GM19395 (cell line): ENCODE measurements around the gene SLC28A1.

Experiments used
- ATAC-seq: cut with Tn5 transposase; IDR thresholded peaks from one replicate; pipeline ENCODE4 v1.9.1; 2021; ENCODE audit warnings: mild to moderate bottlenecking, moderate library complexity; ENCODE audit not compliant: unreplicated experiment

Gene SLC28A1

GRCh38 chr15:84934942-84935729, 50.7 kb downstream of the SLC28A1 start:
- no peak for ATAC-seq

DNA sequence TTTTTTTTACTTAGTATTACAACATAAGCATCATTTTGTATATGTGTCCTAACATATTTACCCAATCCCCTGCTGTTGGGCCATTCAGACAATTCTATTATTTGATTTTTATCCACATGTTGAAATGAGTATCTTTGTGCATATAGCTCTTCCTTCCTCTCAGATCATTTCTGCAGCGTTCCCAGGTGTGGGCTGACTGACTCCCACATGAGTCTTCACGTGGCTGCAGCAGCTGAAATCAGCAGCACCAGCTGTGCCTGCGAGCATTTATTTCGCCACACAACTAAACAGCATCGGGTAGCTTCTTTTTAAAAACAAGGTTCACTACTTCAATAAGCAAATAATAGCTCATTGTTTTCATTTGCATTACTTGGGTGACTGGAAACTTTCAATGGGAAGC, 52.7 kb downstream of the SLC28A1 start:
- no peak for ATAC-seq

DNA sequence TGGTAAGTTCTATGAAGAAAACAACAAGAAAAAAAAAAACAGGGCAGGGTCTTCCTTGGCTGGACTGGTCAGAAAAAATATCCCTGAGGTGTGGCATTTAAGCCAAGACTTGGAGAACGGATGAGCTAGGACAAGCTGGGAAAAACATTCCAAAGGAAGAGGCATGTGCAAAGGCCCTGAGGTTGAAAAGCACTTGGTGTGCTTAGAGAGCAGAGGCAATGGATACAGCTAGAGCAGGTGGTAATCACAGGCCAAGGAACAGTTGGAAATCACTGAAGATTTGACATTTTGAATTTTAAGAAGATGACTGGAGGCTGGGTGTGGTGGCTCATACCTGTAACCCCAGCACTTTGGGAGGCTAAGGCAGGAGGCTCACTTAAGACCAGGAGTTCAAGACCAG, 54.3 kb downstream of the SLC28A1 start:
- ATAC-seq: no peak

DNA sequence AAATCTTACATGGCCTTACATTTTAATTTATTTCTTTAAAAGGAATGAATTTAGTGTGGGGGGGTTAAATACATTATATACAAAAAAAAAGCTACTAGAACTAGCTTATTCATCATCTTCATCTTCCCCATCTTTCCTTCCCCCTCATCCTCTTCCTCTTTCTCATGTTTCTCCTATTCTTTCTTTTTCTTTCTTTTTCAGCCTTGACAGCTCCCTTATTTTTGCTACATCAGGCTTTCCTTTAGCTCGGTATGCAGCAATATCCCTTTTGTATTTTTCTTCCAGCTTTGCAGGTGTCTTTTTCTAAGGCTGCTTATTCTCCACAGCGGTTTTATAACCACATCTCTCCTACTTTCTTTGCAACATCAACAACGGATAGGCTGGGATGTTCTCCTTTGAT, 55.9 kb downstream of the SLC28A1 start:
- no peak for ATAC-seq

GRCh38 chr15:84942456-84942855, 58.0 kb downstream of the SLC28A1 start:
- ATAC-seq: no peak

DNA sequence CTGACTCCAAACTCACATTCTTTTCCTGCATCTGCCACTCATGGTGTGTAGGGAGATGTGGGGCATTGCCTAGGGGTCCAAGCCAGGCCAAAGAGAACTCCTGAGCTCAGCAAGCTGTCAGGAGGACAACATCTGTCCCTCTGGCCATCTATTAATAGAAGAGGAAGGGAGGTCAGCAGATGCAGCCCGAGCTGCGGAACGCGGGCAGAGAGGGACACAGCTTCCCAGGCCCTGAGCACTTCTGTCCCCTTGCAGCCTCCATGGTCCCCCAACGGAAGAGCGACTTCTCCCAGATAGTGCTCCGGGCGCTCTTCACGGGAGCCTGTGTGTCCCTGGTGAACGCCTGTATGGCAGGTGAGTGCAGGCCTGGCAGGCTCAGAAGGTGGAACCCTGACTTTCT, 59.8 kb downstream of the SLC28A1 start:
- ATAC-seq: no peak

DNA sequence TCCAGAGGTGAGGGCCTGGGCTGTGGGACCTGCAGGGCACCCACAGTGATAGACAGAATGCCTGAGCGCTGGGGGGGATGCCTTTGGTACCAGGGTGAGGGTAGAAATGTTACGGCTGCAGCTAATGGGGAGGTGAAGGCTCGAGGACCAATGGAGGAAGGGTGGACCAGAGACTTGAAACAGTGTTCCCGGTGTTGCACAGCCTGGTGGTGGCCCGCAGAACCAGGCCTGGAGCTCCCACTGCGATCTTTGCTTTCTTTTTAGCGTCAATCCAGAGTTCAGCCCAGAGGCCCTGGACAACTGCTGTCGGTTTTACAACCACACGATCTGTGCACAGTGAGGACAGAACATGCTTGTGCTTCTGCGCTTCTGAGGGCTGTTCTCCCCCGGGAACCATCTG, 60.4 kb downstream of the SLC28A1 start:
- no peak for ATAC-seq

- ATAC-seq: no peak
Observed at GRCh38 chr15:84946772-84947489, 62.5 kb downstream of the SLC28A1 start.

GRCh38 chr15:84947947-84948830, 63.7 kb downstream of the SLC28A1 start:
- no peak for ATAC-seq

DNA sequence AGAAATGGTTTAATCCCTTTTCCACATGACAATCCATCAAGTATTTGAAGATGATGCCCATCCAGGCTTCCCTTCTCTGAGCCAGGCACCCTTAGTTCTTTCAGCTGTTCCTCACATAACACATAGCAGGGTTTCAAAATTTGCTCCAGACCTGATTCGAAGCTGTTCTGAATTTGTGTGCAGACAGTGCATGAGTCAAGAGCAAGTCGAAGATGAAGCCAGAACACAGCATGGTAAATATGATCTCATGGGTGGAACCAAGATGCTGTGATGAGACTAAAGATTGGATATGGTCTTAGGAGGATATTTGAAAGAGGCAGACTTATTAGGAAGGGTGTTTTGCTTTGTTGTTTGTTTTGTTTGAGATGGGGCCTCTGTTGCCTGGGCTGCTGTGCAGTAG, 64.6 kb downstream of the SLC28A1 start:
- ATAC-seq: no peak

- ATAC-seq: no peak
Observed at GRCh38 chr15:84949845-84950569, 65.5 kb downstream of the SLC28A1 start.

DNA sequence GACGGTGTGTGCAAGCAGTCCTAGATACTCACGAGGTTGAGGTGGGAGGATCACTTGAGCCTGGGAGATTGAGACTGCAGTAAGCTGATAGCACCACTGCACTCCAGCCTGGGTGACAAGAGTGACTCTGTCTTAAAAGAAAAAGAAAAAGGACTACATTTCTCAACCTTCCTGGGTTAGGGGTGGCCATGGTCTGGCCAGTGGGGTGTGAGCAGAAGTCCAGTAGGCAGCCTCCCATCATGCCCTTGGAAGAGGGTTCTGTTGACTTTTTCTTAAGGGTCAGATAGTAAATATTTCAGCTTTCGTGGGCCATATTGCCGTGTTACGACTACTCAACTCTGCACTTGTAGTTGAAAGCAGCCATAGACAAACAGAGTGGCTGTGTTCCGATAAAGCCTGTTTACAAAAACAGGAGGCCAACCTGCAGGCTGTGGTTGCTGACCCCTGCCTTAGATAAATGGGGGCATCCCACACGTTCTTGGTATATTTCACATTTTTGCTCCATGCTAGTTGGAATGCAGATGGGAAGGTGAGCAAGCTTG, 66.2 kb downstream of the SLC28A1 start:
- no peak for ATAC-seq

GRCh38 chr15:84951736-84952135, 67.3 kb downstream of the SLC28A1 start:
- no peak for ATAC-seq

- ATAC-seq: no peak
Observed at GRCh38 chr15:84953136-84953535, 68.7 kb downstream of the SLC28A1 start.

DNA sequence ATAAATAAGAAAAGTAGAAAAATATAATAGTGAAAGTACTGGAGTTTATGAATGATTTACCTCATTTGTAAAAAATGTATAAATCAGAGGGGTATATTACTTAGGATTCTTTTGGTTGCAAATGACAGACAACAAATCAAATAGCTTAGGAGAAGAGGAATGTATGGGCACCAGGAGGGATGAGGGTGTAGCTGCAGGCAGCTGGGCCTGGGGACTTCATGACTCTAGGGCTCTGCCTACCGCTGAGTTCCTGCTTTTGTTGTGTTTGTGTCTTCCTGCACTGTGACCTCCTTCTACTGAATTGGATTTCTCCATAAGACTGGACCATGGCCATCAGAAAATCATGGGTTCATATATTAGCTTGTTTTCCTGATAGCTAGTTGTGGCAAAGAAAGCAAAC, 69.3 kb downstream of the SLC28A1 start:
- no peak for ATAC-seq

- ATAC-seq: peak; percentile 53
Observed at GRCh38 chr15:84955089-84955848, 70.8 kb downstream of the SLC28A1 start.

- ATAC-seq: no peak
Observed at GRCh38 chr15:84956199-84956598, 71.7 kb downstream of the SLC28A1 start.

DNA sequence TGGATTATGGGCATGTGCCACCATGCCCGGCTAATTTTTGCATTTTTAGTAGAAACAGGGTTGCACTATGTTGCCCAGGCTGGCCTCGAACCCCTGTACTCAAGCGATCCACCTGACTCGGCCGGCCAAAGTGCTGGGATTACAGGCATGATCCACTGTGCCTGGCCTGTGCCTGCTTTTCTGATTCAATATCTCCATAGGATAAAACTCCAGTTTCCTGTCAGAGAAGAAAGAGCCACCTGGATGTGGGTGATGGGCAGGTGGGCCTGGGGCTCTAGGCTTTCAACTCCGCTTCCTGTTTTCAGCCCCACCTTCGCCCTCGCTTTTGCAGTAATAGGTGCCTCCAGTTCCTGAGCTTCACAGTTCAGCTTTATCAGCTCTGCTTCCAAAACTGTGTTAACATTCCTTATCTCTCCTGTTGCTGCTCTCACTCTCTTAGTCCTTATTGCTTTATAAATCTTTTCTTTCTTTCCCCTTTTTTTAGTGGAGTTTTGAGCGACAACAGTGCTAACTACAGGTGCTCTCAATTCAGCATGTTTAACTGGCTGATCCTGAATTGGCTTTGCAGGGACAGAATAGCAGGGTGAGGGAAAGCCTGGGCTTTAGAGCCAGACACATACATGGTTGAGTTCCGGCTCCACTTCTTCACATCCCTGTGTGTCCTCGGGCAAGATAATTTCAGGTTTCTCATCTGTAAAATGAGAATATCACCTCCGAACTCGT, 76.1 kb downstream of the SLC28A1 start:
- ATAC-seq: no peak

DNA sequence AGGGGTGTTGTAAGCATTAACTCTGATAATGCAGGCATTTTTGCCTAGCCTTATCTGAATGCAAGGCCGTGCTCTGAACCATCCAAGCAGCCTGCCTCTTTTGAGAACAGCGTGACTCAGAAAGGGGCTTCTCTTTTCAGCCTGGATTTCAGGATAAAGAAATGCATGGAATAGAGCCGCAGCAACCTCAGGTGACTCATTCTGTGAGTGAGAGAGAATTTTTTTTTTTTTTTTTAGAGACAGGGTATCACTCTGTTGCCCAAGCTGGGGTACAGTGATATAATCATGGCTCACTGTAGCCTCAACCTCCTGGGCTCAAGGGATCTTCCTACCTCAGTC, 76.6 kb downstream of the SLC28A1 start:
- ATAC-seq: no peak
